Measurements from ENCODE around the gene MYO1C.
"Not testable (repeated sequence)": the region's sequence is repeated elsewhere in the genome, so short reads cannot be mapped to it uniquely, and the experiment has no call there.

MYO1C gene

DNA sequence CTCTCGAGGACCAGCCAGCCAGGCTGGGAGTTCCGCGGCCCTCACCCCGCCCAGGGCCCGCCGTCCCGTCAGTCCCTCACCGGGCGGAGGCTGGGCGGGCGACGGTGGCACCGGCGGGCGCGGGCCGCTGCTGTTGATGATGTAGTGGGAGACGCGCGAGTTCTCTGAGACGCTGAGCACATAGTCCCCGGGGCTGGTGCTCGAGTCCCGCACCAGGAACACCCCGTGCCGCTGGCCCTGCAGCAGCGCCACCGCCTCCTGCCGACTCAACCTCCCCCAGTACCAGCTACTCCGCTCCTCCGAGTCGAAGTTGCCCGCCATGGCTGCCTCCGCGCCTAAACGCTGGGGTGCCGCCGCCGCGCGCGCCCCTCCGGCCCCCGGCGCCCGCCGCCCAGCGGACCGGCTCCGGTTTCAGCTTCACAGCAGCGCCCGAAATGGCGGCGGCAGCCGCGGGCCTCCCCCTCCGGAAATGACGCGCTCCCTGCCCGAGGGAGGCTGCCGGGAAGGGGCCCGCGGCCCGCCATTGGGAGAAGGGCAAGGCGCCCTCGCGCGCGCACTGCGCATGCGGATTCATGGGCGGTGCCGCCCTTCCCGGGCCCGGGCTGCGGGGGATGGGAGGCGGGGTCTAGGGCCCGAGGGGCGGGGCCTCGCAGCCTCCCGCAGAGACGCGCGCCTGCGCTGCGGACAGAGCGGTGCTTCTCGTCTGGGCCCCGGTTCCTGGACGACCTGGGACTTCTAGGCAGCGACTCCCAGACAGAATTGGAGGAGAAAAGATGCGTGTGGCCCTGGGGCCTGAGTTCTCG, 36.5 kb downstream of the MYO1C start, which contains the start of gene CRK:
TSS of gene CRK (minus strand) at position 436 of the 803 bp plus-strand sequence. CDS start at position 321, 115 bp downstream.
- H3K27me3 ChIP-seq (ENCODE audit: insufficient read depth, low read length) = no peaks in the 10 kb centered on the region
- no peaks in the 10 kb centered on the region for H3K9me3 ChIP-seq (ENCODE audit: insufficient read depth, low read depth, low read length)
- H3K9ac ChIP-seq (ENCODE audit: low read depth, low read length) = peak within 1 kb of the TSS; percentile 95
- peaks cover 19% of the 10 kb centered on the region for H3K36me3 ChIP-seq (ENCODE audit: insufficient read depth, low read length)
- peak within 1 kb of the TSS; percentile 97 for H3K4me3 ChIP-seq (ENCODE audit: low read length)
- peaks cover 7% of the 10 kb centered on the region; the same call in 1 of the 2 replicates for H3K4me1 ChIP-seq (ENCODE audit: insufficient read depth, low read length)
- whole genome bisulfite sequencing = under 1% methylated on average over 93 of the region's 93 CpGs
- peak within 1 kb of the TSS; percentile 97 for H3K27ac ChIP-seq (ENCODE audit: low read depth, low read length)

DNA sequence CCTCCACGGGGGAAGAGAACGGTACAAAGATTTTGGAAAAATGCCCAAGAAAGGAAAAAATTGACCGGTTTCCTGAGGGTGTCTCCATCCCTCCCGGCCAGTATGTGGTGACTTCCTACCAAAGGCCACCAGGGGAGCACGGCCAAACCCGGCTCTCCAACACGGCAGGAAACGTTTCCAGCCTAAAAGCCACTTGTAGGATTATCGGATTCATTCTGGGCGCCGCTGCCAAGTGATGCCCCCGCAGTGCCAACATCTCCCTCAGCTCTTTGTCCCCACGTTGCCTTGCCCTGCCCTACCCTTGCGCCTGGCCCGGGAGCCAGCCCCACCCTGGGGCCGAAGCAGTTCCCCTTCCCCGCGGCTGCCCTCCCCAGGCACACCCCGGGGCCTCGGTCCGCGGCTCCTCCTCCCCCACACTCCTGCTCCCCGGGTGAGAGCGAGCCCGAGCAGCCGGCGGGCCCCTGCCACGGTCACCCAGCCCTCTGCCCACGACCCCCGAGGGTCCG, 37.1 kb downstream of the MYO1C start:
- Histone ChIP-seq H3K36me3 (ENCODE audit: insufficient read depth, low read length) (peaks cover 19% of the 10 kb centered on the region), H3K27me3 (ENCODE audit: insufficient read depth, low read length) (no peaks in the 10 kb centered on the region), H3K27ac (ENCODE audit: low read depth, low read length) (peak overlapping the region; percentile 97), H3K4me1 (ENCODE audit: insufficient read depth, low read length) (peaks cover 7% of the 10 kb centered on the region; the same call in 1 of the 2 replicates), H3K9ac (ENCODE audit: low read depth, low read length) (peak overlapping the region; percentile 95), H3K9me3 (ENCODE audit: insufficient read depth, low read depth, low read length) (no peaks in the 10 kb centered on the region), H3K4me3 (ENCODE audit: low read length) (peak overlapping the region; percentile 97)
- WGBS = under 1% methylated on average over 31 of the region's 31 CpGs

DNA sequence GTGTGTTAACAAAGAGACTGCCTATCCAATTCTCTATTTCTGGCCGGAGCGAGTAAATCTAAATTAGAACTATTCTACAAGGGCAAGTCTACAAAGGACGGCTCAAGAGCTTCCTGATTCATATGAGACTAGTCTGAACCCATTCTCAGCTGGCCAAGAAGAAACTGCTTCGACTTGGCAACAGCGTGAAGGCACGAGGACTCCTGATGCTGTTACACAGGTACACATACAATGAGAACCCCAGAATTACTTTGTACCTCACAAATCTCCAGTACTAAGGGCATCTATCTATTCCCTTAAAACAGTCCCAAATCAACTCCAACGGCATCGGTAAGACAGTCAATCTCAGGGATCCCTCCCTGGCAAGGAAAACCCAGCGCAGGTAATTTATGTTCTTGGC, 37.9 kb downstream of the MYO1C start:
- no peaks in the 10 kb centered on the region for H3K27me3 ChIP-seq (ENCODE audit: insufficient read depth, low read length)
- H3K36me3 ChIP-seq (ENCODE audit: insufficient read depth, low read length) = peaks cover 19% of the 10 kb centered on the region
- H3K9me3 ChIP-seq (ENCODE audit: insufficient read depth, low read depth, low read length) = no peaks in the 10 kb centered on the region
- H3K27ac ChIP-seq (ENCODE audit: low read depth, low read length) = no peak overlapping the region
- WGBS = 91% methylated on average over 9 of the region's 9 CpGs
- H3K4me1 ChIP-seq (ENCODE audit: insufficient read depth, low read length) = peaks cover 7% of the 10 kb centered on the region; the same call in 1 of the 2 replicates
- peak overlapping the region; percentile 95; the same call in 1 of the 2 replicates for H3K9ac ChIP-seq (ENCODE audit: low read depth, low read length)
- H3K4me3 ChIP-seq (ENCODE audit: low read length) = peak overlapping the region; percentile 97

DNA sequence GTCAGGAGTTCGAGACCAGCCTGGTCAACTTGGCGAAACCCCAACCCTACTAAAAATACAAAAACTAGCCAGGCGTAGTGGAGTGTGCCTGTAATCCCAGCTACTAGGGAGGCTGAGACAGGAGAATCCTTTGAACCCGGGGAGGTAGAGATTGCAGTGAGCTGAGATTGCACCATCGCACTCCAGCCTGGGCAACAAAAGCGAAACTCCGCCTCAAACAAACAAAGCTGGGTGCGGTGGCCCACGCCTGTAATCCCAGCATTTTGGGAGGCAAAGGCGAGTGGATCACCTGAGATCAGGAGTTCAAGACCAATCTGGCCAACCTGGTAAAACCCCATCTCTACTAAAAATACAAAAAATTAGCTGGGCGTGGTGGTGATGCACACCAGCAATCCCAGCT, 38.8 kb downstream of the MYO1C start:
- H3K9ac ChIP-seq (ENCODE audit: low read depth, low read length); H3K27ac ChIP-seq (ENCODE audit: low read depth, low read length); H3K9me3 ChIP-seq (ENCODE audit: insufficient read depth, low read depth, low read length); H3K27me3 ChIP-seq (ENCODE audit: insufficient read depth, low read length); H3K4me3 ChIP-seq (ENCODE audit: low read length); H3K4me1 ChIP-seq (ENCODE audit: insufficient read depth, low read length): not testable (repeated sequence)
- WGBS = 93% methylated on average over 11 of the region's 11 CpGs
- peaks cover 19% of the 10 kb centered on the region for H3K36me3 ChIP-seq (ENCODE audit: insufficient read depth, low read length)

DNA sequence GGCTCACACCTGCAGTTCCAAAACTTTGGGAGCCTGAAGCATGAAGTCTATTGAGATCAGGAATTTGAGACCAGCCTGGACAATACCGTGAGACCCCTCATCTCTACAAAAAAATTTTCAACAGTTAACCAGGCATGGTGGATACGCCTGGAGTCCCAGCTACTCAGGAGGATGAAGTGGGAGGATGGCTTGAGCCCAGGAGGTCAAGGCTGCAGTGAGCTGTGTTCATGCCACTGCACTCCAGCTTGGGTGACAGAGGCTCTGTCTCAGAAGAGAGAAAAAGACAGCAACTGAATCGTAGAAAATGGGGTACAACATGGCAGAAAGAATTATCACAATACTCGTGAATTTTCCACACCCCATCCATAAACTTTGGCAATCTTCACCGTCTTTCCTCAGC, 39.6 kb downstream of the MYO1C start:
- H3K4me1 ChIP-seq (ENCODE audit: insufficient read depth, low read length) = peaks cover 7% of the 10 kb centered on the region; the same call in 1 of the 2 replicates
- H3K9me3 ChIP-seq (ENCODE audit: insufficient read depth, low read depth, low read length) = no peaks in the 10 kb centered on the region
- 99% methylated on average over 3 of the region's 5 CpGs for WGBS
- no peaks in the 10 kb centered on the region for H3K27me3 ChIP-seq (ENCODE audit: insufficient read depth, low read length)
- no peak overlapping the region for H3K27ac ChIP-seq (ENCODE audit: low read depth, low read length)
- no peak overlapping the region for H3K4me3 ChIP-seq (ENCODE audit: low read length)
- H3K36me3 ChIP-seq (ENCODE audit: insufficient read depth, low read length) = peaks cover 22% of the 10 kb centered on the region
- no peak overlapping the region for H3K9ac ChIP-seq (ENCODE audit: low read depth, low read length)

DNA sequence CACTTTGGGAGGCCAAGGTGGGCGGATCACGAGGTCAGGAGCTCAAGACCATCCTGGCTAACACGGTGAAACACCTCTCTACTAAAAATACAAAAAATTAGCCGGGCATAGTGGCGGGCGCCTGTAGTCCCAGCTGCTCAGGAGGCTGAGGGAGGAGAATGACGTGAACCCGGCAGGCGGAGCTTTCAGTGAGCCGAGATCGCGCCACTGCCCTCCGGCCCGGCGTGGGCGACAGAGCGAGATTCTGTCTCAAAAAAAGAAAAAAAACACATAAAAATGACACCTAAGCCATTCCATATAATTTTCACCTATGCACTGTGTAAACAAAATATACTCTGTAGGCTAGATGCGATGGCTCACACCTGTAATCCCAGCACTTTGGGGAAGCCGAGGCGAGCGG, 42.2 kb downstream of the MYO1C start:
- not testable (repeated sequence) for H3K4me1 ChIP-seq (ENCODE audit: insufficient read depth, low read length); H3K27me3 ChIP-seq (ENCODE audit: insufficient read depth, low read length); H3K9me3 ChIP-seq (ENCODE audit: insufficient read depth, low read depth, low read length); H3K9ac ChIP-seq (ENCODE audit: low read depth, low read length); H3K4me3 ChIP-seq (ENCODE audit: low read length); H3K27ac ChIP-seq (ENCODE audit: low read depth, low read length)
- H3K36me3 ChIP-seq (ENCODE audit: insufficient read depth, low read length) = peaks cover 26% of the 10 kb centered on the region
- 98% methylated on average over 21 of the region's 21 CpGs for WGBS

DNA sequence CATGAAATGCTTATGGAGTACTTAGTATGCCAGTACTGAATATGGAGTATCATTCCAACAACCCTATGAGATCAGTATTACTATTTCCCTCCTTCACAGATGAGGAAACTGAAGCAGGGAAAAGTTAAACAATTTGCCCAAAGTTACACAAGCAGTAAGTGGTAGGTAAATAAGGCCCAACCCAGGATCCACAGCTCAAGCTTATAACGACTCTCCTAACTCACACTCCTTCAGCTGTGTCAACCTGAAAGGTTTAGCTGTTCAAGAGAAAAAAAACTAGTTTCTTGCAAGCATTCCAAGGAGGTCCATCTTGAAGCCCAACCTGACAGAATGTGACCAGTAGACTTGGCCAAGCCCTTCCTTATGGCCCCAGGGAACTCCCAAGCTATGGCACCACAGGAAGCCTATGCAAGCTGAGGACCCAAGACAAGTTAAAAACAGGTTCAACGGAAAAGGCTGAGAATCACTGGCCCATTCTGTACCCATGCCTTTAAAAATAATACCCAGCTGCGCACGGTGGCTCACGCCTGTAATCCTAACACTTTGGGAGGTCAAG, 43.0 kb downstream of the MYO1C start:
- H3K36me3 ChIP-seq (ENCODE audit: insufficient read depth, low read length) = peaks cover 29% of the 10 kb centered on the region
- no peak overlapping the region for H3K9ac ChIP-seq (ENCODE audit: low read depth, low read length)
- no peak overlapping the region for H3K27ac ChIP-seq (ENCODE audit: low read depth, low read length)
- H3K27me3 ChIP-seq (ENCODE audit: insufficient read depth, low read length) = no peaks in the 10 kb centered on the region
- no peaks in the 10 kb centered on the region for H3K9me3 ChIP-seq (ENCODE audit: insufficient read depth, low read depth, low read length)
- 92% methylated on average over 5 of the region's 5 CpGs for WGBS
- no peak overlapping the region for H3K4me3 ChIP-seq (ENCODE audit: low read length)
- peaks cover 2% of the 10 kb centered on the region; the same call in 1 of the 2 replicates for H3K4me1 ChIP-seq (ENCODE audit: insufficient read depth, low read length)

DNA sequence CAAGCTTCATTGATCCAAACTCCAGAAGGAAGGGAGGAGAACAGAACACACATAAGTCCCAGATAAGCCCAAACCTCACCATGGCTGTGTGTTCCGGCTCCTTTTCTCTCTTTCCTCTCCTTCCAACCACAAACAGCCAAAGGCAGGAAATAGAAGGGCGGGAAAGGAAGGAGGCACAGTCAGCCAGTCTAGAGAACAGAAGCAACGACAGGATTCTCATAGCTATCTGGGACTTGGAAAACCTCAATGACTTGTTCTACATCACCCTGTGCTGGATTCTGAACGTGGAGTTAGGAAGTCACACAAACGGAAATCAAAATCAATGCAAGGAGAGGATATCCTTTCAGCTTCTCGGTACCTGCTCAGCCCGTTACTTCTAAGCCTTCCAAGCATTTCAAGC, 45.4 kb downstream of the MYO1C start:
- 94% methylated on average over 7 of the region's 7 CpGs for WGBS
- H3K9ac ChIP-seq (ENCODE audit: low read depth, low read length) = no peak overlapping the region
- no peaks in the 10 kb centered on the region for H3K4me1 ChIP-seq (ENCODE audit: insufficient read depth, low read length)
- no peaks in the 10 kb centered on the region for H3K9me3 ChIP-seq (ENCODE audit: insufficient read depth, low read depth, low read length)
- H3K4me3 ChIP-seq (ENCODE audit: low read length) = no peak overlapping the region
- H3K36me3 ChIP-seq (ENCODE audit: insufficient read depth, low read length) = peaks cover 13% of the 10 kb centered on the region; the same call in 1 of the 2 replicates
- no peaks in the 10 kb centered on the region for H3K27me3 ChIP-seq (ENCODE audit: insufficient read depth, low read length)
- H3K27ac ChIP-seq (ENCODE audit: low read depth, low read length) = no peak overlapping the region

DNA sequence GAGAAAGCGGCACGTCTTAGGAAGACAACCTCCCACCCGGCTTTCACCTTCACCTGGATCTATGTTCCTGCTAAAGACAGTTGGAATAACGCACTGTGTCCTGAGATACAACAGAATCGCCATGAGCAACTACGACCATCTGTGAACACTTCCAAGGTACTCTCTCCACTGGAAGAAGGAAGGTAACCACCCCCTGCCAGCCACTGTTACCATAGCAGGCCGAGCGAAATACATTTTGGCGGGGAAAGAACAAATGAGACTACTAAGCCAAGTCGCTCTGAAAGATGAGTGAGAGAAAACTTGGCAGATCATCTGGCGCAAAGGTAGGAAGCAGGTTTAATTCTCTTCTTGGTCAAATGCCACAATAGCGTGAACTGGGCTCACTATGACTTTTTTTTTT, 46.3 kb downstream of the MYO1C start:
- Histone ChIP-seq H3K9me3 (ENCODE audit: insufficient read depth, low read depth, low read length) (no peaks in the 10 kb centered on the region), H3K9ac (ENCODE audit: low read depth, low read length) (no peak overlapping the region), H3K4me1 (ENCODE audit: insufficient read depth, low read length) (no peaks in the 10 kb centered on the region), H3K27ac (ENCODE audit: low read depth, low read length) (no peak overlapping the region), H3K27me3 (ENCODE audit: insufficient read depth, low read length) (no peaks in the 10 kb centered on the region), H3K36me3 (ENCODE audit: insufficient read depth, low read length) (peaks cover 11% of the 10 kb centered on the region; the same call in 1 of the 2 replicates), H3K4me3 (ENCODE audit: low read length) (no peak overlapping the region)
- WGBS = 96% methylated on average over 12 of the region's 12 CpGs

DNA sequence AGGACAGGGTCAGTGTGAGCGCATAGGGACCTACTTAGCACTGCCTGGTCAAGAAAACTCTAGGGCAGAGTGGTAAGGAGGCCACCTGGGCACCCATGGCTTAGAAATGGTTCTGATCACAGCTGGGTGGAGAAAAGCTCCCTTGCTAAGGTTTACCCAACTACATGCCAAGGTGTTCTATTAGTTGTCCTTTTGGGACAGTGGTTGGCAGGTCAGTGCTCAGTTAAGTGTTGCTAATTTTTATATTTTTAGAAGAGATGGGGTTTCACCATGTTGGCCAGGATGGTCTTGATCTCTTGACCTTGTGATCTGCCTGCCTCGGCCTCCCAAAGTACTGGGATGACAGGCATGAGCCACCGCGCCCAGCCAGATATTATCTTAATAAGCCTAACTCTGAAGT, 46.8 kb downstream of the MYO1C start:
- 95% methylated on average over 4 of the region's 4 CpGs for WGBS
- not testable (repeated sequence) for H3K4me3 ChIP-seq (ENCODE audit: low read length); H3K9me3 ChIP-seq (ENCODE audit: insufficient read depth, low read depth, low read length)

DNA sequence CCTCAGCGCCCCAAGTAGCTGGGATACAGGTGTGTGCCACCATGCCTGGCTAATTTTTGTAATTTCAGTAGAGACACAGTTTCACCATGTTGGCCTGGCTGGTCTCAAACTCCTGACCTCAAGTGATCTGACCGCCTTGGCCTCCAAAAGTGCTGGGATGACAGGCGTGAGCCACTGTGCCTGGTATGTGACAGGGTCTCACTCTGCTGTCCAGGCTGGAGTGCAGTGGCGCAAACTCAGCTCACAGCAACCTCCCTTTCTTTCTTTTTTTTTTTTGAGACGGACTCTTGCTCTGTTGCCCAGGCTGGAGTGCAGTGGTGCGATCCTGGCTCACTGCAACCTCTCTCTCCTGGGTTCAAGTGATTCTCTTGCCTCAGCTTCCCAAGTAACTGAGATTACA, 49.8 kb downstream of the MYO1C start:
- H3K4me1 ChIP-seq (ENCODE audit: insufficient read depth, low read length); H3K9ac ChIP-seq (ENCODE audit: low read depth, low read length); H3K9me3 ChIP-seq (ENCODE audit: insufficient read depth, low read depth, low read length); H3K27ac ChIP-seq (ENCODE audit: low read depth, low read length); H3K4me3 ChIP-seq (ENCODE audit: low read length); H3K27me3 ChIP-seq (ENCODE audit: insufficient read depth, low read length): not testable (repeated sequence)
- 96% methylated on average over 6 of the region's 6 CpGs for WGBS
- H3K36me3 ChIP-seq (ENCODE audit: insufficient read depth, low read length) = peaks cover 11% of the 10 kb centered on the region; the same call in 1 of the 2 replicates

More for the DNA sequence above, 46.8 kb downstream of the MYO1C start:
- not testable (repeated sequence) for H3K27me3 ChIP-seq (ENCODE audit: insufficient read depth, low read length); H3K27ac ChIP-seq (ENCODE audit: low read depth, low read length); H3K9ac ChIP-seq (ENCODE audit: low read depth, low read length); H3K4me1 ChIP-seq (ENCODE audit: insufficient read depth, low read length)
- peaks cover 14% of the 10 kb centered on the region; the same call in 1 of the 2 replicates for H3K36me3 ChIP-seq (ENCODE audit: insufficient read depth, low read length)
